ENCODE measurements around the gene GRID2IP.

Gene GRID2IP

DNA sequence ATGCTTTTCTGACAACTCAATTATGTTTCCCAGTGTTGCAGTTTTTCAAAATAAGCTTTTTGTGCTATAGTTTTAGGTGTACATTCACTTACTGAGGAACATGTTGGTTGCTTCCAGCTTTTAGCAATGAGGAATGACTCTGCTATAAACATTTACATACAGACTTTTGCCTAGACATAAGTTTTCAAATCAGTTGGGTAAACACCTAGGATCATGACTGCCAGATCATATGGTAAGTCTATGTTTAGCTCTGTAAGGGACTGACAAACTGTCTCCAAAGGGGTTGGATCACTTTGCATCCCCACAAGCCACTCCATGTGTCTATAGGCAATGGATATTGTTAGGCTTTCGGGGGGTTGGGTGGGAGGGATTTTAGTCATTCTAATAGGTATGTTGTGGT is 10.8 kb upstream of the GRID2IP start:
- no peak for DNase-seq (ENCODE audit: low spot score)

DNA sequence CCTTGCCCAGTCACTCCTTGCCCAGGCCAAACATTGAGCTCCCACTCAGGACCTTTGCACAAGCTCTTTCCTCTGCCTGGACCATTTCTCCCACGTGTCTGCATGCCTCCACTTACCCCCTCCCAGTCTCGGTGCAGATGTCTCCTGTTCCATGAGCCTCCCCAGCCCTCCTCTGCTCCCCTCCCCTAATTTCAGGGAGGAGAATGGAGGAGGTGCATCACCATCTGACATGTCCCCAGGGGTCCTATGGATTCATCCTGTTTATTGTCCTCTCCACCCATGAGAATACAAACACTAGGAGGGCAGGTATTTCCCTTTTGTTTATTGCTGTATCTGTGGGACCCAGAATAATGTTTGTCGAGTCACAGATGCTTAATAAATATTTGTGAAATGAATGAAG is 8.6 kb upstream of the GRID2IP start:
- no peak for DNase-seq (ENCODE audit: low spot score)

DNA sequence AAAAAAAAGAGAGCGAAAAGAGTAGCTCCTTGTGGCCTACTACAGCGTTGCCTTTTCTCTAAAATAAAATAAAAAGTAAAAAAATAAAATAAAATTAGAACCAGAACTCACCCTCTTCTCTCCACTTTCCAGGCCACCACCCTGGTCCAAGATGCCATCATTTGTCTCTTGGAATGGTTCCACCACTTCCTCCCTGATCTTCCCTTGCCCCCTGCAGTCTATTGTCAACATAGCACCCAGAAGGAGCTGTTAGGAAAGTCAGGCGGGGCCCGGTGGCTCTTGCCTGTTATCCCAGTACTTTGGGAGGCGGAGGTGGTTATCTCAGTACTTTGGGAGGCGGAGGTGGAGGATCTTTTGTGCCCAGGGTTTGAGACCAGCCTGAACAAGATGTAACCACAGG is 7.6 kb upstream of the GRID2IP start:
- peak; percentile 46 for DNase-seq (ENCODE audit: low spot score)

DNA sequence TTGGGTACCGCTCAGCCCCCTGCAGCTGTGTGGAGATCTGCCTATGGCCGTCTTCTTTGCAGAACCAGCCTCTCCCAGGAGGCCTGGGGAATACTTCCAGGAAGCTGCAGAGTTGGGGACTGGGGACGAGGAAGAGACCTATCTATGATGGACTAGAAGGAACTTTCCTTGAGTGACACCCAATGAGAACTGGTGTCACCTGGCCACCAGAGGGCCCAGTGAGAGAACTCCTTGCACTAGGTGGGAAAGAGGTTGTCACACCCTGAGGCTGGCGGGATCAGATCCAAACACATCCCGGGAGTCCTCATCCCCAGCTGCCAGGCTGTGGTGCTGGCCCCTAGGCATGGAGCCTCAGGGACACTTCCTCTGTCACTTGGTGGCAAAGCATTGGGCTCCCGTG is 4.9 kb upstream of the GRID2IP start:
- DNase-seq (ENCODE audit: low spot score), result no peak

DNA sequence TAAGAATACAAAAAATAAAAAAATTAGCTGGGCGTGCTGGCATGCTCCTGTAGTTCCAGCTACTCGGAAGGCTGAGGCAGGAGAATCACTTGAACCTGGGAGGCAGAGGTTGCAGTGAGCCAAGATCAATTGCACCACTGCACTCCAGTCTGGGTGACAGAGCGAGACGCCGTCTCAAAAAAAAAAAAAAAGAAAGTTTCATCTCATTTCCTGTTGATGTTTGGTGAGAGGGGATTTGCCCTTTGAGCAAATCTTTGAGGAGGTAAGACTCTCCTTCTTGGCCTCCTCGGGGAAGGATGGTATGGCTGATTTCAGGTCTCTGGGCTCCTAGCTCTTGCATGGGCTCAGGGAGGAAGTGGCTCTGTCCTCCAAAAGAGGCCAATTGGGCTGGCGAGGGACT is 3.6 kb upstream of the GRID2IP start:
- no peak for DNase-seq (ENCODE audit: low spot score)

DNA sequence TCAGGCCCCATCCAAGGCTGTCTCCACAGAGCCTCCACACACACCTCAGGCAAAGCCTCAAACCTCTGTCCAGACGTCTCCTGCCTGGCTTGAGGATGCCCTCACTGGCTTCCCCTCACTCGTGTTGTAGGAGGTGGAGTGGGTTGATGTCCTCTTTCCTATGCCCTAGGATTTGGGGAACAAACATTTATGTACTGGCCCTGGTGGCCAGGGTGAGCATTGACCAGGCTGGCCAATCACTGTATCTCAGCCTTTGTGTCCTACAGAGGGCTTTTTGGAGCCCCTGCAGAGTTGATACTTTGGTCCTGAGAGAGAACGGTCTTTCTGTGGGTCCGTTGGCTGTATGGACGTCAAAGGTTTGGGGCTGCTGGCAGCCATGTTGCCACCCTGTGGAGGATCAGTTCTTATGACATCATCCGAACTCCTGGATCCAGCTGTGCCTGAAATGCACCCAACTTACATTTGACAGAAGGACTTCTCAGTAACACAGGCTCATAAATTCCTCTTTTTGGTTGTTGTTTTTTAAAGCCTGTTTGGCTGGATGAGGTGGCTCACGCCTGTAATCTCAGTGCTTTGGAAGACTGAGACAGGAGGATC is 2.3 kb upstream of the GRID2IP start:
- no peak for DNase-seq (ENCODE audit: low spot score)

DNA sequence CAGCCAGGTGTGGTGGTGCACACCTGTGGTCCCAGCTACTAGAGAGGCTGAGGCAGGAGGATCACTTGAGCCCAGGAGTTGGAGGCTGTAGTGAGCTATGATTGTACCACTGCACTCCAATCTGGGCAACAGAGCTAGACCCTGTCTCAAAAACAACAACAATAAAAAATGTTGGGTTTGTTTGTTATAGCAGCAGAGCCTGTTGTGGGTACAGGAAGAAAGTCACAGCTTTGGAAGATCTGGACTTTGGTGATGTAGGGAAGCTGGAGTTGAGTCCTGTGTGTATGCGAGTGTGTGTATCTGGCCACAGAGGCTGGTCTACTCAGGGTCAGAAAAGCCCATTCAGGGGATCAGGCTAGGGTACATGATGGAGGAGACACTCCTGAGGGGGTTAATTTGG is 3.9 kb downstream of the GRID2IP start:
- DNase-seq (ENCODE audit: low spot score), result no peak

DNA sequence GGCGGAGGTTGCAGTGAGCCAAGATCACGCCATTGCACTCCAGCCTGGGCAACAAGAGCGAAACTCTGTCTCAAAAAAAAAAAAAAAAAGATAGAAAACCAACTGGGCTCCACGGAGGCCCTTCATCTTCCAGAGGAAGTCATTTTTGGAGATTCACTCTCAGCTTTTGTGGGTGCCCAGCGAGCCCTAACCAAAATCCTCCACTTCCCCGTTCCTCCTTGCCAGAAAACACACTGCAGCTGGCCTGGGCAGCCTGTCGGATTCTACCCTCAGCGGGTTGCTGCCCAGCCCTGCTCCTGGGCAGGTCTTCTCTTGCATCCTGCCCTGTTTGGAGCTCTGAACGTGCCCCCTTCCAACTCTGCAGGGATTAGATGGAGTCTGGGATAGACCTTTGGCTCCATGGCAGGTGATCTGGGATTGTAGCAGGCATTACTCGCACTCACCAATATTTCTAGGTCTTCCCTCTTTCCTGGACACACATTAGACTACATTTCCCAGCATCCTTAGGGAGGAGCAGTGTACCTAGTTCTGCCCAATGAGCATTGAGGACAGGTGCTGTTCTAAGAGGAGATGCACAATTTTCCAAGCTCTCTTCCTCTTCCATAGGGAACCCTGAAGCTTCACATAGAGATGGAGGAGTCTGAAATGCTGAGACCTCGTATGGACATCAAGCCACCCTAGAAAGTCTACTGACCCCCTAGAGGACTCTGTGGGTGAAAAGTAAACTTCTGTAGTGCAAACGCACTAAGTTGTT is 4.6 kb downstream of the GRID2IP start:
- no peak for DNase-seq (ENCODE audit: low spot score)

DNA sequence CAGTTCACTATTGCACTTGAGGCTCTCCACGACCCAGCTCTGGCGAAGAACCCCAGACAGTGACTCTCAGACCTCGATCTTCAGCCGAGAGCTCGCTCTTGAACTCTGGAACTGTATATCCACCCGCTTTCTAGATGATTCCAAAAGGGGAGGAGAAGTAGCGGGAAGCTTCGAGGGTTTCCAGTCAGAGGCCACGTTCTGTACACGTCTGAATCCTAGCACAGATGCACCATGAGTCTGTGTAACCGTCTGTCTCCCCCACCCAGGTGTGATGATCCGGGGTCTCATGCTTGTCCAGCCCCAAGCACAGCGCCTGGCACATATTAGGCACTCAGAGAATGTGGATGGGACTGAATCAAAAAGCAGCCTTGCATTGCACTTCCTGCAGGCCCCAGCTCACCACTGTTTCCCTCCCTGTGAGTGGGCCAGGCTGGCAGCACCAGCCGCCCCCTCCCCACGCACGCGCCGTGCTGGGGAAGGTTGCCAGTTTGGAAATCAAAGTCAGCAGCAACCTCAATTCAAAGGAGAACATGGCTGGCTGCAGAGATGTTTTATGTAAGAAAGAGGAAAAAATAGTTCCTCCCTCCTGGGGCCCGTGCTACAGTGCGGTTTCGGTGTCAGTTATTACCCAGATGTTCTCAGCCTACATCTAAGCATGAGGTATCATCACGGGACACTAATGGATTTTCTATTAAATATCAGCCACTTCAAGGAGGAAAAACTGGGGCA is 5.7 kb downstream of the GRID2IP start:
- no peak for DNase-seq (ENCODE audit: low spot score)

DNA sequence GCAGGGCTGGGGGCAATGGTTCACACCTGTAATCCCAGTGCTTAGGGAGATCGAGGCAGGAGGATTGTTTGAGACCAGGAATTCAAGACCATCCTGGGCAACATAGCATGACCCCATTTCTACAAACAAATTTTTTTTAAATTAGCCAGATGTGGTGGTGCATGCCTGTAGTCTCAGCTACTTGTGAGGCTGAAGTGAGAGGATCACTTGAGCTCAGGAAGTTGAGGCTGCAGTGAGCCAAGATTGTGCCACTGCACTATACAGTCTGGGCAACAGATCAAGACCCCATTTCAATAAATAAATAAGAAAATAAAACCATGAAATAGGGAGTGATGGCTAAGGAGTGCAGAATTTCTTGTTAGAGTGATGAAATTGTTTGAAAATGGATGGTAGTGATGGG is 8.9 kb downstream of the GRID2IP start:
- DNase-seq (ENCODE audit: low spot score), result no peak

DNA sequence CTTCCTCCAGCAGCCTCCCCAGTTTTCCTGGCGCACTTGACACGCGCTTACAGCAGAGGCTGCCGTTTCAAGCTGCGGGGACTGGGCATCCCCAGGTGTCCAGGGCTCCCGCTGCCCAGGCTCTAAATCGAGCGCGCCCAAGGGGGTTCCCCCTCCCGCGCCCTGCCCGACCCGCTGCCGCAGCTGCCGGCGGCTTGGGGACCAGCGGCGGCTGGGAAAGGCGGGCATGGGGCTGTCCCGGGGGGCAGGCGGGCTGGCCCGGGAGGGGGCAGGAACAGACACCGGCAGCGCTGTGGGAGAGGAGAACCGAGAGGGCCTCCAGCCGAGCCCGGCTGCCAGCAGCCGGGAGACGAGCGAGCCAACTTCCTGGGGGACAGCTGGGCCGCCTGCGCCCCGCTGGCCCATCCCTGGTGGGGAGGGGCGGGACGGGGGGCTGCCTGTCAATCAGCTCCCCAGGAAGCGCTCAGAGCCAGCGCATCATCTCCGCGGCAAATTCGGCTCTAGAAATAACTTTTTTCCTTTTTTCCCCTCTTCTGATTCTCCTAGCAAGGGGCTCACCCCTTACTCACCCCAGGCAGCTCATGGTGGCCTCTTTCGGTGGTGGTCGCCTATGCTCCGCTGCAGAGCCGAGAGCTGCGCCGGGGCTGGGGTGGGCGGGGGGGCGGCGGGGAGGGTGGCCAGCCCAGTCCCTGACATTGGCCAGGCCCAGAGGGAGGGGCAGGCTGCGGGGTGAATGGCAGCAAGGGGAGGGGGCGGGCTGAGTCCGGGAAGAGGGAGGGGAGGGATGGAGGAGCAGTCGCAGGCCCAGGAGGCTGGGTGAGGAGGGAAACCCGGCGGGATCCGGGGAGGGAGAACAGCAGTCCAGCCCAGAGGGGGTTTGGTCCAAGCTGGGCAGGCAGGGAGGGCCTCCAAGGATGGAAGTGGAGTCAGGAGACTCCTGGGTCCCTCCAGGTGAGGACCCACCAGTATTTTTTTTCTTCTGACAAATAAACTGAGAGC is 14.7 kb downstream of the GRID2IP start:
- DNase-seq (ENCODE audit: low spot score), result no peak

DNA sequence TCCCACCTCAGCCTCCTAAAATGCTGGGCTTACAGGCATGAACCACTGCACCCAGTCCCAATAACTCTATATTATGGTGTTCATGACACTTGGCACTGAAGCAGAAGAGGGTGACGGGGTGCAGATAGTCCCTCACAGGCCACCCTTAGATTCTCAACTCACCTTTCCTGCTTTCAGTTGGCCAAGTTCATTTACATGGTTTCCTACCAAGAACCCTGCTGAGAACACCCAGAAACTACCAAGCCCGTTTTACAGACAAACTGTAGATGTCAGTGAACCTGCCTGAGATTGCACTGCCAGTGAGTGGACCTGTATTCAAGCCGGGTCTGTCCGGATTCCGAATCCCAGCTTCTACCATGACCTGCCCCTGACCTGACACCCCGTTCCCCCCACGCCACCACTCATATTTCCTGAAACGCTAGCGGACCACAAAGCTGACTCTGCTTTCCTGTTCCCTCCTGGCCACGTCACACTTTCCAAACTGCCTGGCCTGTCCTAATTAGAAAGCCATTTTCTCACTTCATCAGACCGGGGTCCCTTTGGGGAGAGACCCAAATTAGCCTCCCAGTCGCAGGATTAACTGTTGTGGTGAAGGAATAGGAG is 17.3 kb downstream of the GRID2IP start:
- DNase-seq (ENCODE audit: low spot score), result no peak

DNA sequence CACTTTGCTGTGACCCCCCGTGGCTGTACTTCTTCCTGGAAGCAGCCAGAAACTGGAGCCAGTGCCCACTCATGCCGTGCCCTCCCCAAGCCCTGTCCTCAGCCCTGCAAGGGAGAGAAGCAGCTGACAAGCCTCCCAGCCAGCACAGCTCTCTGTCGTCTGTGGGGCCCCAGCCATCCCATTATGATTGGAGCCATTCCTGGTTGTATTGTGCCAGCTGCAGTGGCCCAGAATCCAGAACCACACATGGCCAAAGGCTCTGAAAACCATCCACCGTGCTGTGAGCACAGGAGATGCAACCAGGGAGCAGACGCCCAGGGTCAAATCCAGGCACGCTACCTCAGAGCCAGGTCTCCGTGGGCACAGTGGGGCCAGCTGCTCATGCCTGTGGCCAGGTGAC is 18.7 kb downstream of the GRID2IP start:
- no peak for DNase-seq (ENCODE audit: low spot score)

DNA sequence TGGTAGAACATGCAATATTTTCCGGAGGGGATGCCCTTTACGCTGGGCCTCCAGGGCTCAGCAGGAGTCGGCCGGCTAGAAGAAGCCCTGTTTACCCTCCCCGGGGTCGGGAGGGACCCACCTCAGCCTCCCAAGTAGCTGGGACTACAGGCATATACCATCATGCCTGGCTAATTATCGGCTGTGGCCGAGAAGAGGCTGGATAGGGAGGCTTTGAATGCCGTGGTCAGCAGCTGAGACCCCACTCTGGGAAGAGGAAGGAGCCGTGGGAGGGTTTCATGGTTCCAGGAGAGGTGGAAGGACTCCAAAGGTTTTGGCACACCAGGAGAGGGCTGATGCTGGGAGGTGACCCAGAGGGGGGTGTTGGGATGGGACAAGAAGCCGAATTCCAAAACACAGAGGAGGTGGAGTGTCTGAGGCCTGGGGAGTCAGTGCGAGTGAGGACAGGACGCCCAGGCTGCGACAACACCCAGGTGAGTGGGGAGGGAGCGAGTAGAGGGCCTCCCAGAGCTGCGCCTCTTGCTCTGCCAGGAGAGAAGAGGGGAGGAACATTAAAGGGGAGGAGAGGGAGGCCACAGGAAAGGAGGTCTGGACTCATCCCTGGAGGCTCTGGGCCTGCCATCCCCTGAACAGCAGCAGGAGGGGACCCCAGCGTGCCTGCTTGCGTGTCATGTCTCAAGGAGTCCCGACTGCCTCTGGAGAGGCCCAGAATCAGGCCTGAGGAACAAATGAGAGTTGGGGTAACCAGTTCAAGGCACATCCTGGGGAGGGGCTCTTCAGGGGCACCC is 19.6 kb downstream of the GRID2IP start:
- DNase-seq (ENCODE audit: low spot score), result no peak

DNA sequence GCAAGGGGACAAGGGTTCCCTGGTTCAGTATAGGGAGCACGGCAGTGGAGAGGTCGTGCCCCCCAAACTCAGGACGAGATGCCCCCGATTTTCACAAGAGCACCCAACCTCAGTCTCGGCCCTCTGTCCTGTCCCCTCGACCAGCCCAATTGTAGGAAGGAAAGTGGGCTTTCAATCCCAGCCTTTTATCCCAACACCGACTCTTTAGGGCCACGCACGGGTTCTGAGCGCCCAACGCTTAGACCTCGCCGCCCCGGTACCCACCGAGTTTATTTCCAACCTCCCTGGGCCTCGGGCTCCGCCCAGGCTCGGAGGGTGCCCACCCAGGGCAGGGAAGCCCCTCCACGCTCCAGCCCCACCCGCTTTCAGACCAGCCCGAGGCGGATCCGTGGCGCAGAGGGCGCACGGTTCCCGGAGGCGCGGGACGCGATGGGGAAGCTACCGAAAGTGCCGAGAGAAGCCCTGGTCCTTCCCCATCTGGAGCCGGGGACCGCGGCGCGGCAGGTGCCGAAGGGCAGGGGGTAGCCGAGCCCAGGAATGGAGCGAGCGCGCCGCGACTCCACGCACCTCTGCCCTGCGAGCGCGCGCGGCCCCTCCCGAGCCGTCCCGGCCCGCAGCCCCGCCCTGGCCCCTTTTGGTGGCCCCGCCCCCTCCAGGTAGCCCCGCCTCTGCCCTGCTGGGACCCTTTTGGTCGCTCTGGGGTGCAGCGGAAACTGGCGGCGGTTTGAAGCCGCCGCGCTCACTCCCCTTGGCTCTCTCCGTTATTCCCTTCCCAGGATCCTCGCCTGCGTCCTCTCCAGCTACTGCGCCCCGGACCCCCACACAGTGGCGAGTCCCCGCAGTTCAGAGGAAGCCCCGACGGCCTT is 20.4 kb downstream of the GRID2IP start:
- no peak for DNase-seq (ENCODE audit: low spot score)

DNA sequence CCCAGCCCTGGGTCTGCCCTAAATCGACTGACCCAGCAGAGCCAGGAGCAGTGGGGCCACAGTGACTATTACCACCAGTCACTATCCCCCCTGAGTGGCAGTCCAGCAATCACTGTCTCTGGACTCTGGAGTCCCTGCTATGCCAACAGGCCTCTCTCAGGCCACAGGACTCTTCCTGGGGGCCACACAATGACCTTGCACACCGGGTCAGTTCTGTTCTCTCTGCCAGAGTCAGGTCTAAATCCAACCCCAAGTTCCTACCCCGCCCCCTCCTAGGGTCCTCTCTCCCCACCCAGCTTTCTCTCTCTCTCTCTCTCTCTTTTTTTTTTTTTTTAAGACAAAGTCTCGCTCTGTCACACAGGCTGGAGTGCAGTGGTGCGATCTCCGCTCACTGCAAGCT is 21.6 kb downstream of the GRID2IP start:
- DNase-seq (ENCODE audit: low spot score), result no peak

DNA sequence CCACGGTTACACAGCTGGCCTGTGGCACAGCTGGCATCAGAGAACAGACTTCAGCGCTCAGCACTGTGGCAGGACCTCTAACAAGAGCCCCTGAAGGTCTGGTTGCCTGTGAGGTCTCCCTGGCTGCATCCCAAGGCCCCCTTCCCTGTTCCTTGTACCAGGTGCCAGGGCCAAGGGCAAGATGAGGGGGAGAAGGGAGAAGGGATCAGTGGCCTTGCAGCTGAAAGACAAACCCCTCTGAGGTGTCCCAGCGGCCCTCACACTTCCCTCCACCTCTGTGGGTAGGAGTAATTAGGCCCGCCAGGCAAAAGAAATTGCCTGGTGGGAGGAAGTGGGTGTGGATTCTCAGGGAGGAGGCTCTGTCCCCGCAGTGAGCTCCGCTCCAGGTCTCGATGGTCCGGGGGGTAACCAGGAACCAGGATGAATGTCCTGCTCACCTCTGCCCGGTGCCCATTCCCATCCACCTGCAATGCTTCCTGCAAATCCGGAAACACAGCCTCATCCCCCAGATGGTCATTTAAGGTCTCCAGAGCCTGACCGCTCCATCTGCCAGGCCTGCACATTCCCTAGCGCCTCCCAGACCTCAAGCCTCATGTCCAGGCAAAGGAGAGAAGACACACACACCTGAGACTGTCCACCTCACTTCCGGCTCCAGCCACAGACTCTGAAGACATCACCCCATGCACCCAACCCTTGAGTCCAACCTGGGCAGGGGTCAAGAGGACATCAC is 22.7 kb downstream of the GRID2IP start:
- DNase-seq (ENCODE audit: low spot score), result no peak

DNA sequence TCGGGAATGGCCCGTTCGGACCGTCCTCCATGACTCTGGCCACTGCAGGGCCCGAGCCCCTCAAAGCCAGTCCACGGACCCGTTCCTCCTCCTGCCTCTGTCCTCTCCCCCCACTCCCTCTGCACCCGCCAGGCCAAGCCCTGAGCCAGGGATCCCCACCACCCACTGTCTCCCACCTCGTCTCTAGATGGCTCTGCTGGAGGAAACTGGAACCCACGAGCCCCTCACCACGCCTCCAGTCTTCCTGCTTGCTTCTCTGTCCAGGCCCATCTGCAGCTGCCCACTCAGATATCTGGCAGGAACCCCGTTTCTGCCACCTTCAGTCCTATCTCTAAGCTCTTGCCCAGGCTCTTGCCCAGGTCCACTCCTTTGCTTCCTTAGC is 24.3 kb downstream of the GRID2IP start:
- no peak for DNase-seq (ENCODE audit: low spot score)

Data from kidney tubule cell (primary cell).